ENCODE results near the gene ACKR2. TPM values are rescaled to one million over a fixed set of nuclear protein-coding genes. Genes with fewer than 3 reads are reported as not detected.

Gene ACKR2
- total and polyA plus RNA-seq, 2 of the 13 experiments (the other 11 are each of a cell fraction or from before 2014, with no cell fraction given) = 1.1 to 1.9 TPM

- 91% methylated on average over 5 of the region's 5 CpGs for WGBS (ENCODE audit: low lambda C conversion rate)
- FAIRE-seq = no peak
Observed at GRCh38 chr3:42868841-42869240, 59.6 kb downstream of the ACKR2 start.

DNA sequence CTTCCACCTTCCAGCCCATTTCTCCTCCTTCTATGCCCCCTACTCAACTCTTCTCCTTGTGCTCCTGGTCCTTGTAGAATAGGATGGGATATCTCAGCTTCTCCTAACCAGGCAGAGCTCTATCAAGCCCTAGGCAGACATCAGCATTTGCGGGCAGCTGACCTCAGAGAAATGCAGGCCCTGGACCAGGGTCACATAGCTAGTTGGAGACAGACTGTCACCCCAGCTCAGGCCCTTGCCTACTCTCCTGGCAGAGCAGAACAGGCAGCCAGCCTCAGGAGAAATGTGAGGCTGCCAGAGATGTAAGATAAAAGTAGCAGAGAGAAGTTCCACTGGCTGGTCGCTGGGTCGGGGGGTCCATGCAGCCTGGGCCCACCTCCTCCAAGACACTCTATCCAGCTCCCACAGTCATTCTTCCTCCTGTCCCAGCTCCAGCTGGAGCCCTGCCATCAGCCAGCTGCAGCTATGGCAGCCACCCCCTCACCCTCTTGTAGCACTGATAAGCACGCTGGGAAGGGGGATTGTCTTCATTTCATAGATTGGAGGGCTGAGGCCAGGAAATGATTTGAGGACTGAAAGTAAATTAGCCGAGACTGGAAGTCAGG, 62.4 kb downstream of the ACKR2 start:
- H3K9me3 ChIP-seq (ENCODE audit: low read length) = no peaks in the 10 kb centered on the region
- no peak for ATAC-seq
- peaks cover 61% of the 10 kb centered on the region for H3K4me1 ChIP-seq (ENCODE audit: insufficient read depth, low read length)
- no peak overlapping the region for H3K27ac ChIP-seq (ENCODE audit: extremely low read length, insufficient read depth, low read length)
- H3K4me2 ChIP-seq (ENCODE audit: low read depth, low read length) = no peak overlapping the region
- 93% methylated on average over 4 of the region's 5 CpGs for WGBS (ENCODE audit: low lambda C conversion rate)
- DNase-seq (ENCODE audit: low spot score) = no peak
- FAIRE-seq = no peak
- H2AFZ ChIP-seq (ENCODE audit: low read length) = no peak overlapping the region
- H3K27me3 ChIP-seq (ENCODE audit: control insufficient read depth in 1 of 2, insufficient read depth in 2 of 2, low read length in 2 of 2) = no peaks in the 10 kb centered on the region
- CTCF ChIA-PET (ENCODE audit: low intra/inter-chr PET ratio, low total read pairs) = no interaction called here
- POLR2A ChIA-PET = interaction anchor here (1.0 kb wide), 1 partner anchor 67 kb away, joined by 3 read pairs; the partner anchor contains the start of gene HIGD1A
- BruUV-seq (replicated peaks) = no TSS peak
- H3K79me2 ChIP-seq (ENCODE audit: insufficient read depth, low read length) = no peaks in the 10 kb centered on the region
- H3K4me3 ChIP-seq (replicated peaks in 1 of 3; ENCODE audit: insufficient read depth in 1 of 3, low read depth in 2 of 3, low read length in 3 of 3) = no peak overlapping the region
- intact Hi-C loops (cut with micrococcal nuclease; ENCODE audit: unreplicated experiment) (no loop called here), in situ Hi-C loops (cut with HindIII; ENCODE audit: extremely low pct_ligation_motif_present, low pct_unique_long_range_greater_than_20kb) (no loop called here)
- H3K36me3 ChIP-seq (replicated peaks in 1 of 2; ENCODE audit: control insufficient read depth in 1 of 2, insufficient read depth in 2 of 2, low read length in 2 of 2) = no peaks in the 10 kb centered on the region
- no peaks in the 10 kb centered on the region for H4K20me1 ChIP-seq (ENCODE audit: insufficient read depth, low read length)
- no peak overlapping the region for H3K9ac ChIP-seq (ENCODE audit: insufficient read depth, low read depth, low read length)
- TF ChIP-seq, protein P1, sequence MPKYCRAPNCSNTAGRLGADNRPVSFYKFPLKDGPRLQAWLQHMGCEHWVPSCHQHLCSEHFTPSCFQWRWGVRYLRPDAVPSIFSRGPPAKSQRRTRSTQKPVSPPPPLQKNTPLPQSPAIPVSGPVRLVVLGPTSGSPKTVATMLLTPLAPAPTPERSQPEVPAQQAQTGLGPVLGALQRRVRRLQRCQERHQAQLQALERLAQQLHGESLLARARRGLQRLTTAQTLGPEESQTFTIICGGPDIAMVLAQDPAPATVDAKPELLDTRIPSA (CRISPR knock-in tag; IDR thresholded peaks at IDR 0.05; ENCODE audit: borderline replicate concordance) = no peak
- TF ChIP-seq NFYC (CRISPR knock-in tag; IDR thresholded peaks at IDR 0.05) (no peak), TGIF2 (CRISPR knock-in tag; IDR thresholded peaks at IDR 0.05) (no peak), PAWR (CRISPR knock-in tag; IDR thresholded peaks at IDR 0.05; ENCODE audit: borderline replicate concordance) (no peak), ZNF260 (CRISPR knock-in tag; IDR thresholded peaks at IDR 0.05; ENCODE audit: borderline replicate concordance, low read depth) (no peak), ZNF563 (CRISPR knock-in tag; IDR thresholded peaks at IDR 0.05) (no peak), SRY (CRISPR knock-in tag; IDR thresholded peaks at IDR 0.05) (no peak), U2AF2 (IDR thresholded peaks at IDR 0.05; ENCODE audit: low read depth, low read length) (no peak), SIX4 (CRISPR knock-in tag; IDR thresholded peaks at IDR 0.05) (no peak), MBD4 (IDR thresholded peaks at IDR 0.05; ENCODE audit: borderline replicate concordance, low read length) (no peak), ZSCAN30 (CRISPR knock-in tag; IDR thresholded peaks at IDR 0.05) (no peak), KDM5A (IDR thresholded peaks at IDR 0.05; ENCODE audit: borderline replicate concordance, low read length) (no peak), ZFX (CRISPR knock-in tag; IDR thresholded peaks at IDR 0.05; ENCODE audit: low read depth) (no peak), ZNF225 (CRISPR knock-in tag; IDR thresholded peaks at IDR 0.05) (no peak), ZSCAN20 (CRISPR knock-in tag; IDR thresholded peaks at IDR 0.05; ENCODE audit: borderline replicate concordance) (no peak), SAFB2 (CRISPR knock-in tag; IDR thresholded peaks at IDR 0.05; ENCODE audit: borderline replicate concordance, low read depth) (no peak)
- TF ChIP-seq, protein P2, sequence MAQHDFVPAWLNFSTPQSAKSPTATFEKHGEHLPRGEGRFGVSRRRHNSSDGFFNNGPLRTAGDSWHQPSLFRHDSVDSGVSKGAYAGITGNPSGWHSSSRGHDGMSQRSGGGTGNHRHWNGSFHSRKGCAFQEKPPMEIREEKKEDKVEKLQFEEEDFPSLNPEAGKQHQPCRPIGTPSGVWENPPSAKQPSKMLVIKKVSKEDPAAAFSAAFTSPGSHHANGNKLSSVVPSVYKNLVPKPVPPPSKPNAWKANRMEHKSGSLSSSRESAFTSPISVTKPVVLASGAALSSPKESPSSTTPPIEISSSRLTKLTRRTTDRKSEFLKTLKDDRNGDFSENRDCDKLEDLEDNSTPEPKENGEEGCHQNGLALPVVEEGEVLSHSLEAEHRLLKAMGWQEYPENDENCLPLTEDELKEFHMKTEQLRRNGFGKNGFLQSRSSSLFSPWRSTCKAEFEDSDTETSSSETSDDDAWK (CRISPR knock-in tag; IDR thresholded peaks at IDR 0.05) = no peak

More at GRCh38 chr3:42868841-42869240, 59.6 kb downstream of the ACKR2 start:
- ATAC-seq (no peak), DNase-seq (ENCODE audit: low spot score) (no peak)
- Histone ChIP-seq H3K27me3 (ENCODE audit: control insufficient read depth in 1 of 2, insufficient read depth in 2 of 2, low read length in 2 of 2) (no peaks in the 10 kb centered on the region), H3K4me3 (replicated peaks in 1 of 3; ENCODE audit: insufficient read depth in 1 of 3, low read depth in 2 of 3, low read length in 3 of 3) (no peak overlapping the region), H4K20me1 (ENCODE audit: insufficient read depth, low read length) (no peaks in the 10 kb centered on the region), H2AFZ (ENCODE audit: low read length) (no peak overlapping the region), H3K27ac (ENCODE audit: extremely low read length, insufficient read depth, low read length) (no peak overlapping the region), H3K9me3 (ENCODE audit: low read length) (no peaks in the 10 kb centered on the region), H3K9ac (ENCODE audit: insufficient read depth, low read depth, low read length) (no peak overlapping the region), H3K79me2 (ENCODE audit: insufficient read depth, low read length) (no peaks in the 10 kb centered on the region), H3K36me3 (replicated peaks in 1 of 2; ENCODE audit: control insufficient read depth in 1 of 2, insufficient read depth in 2 of 2, low read length in 2 of 2) (no peaks in the 10 kb centered on the region), H3K4me2 (ENCODE audit: low read depth, low read length) (no peak overlapping the region), H3K4me1 (ENCODE audit: insufficient read depth, low read length) (peaks cover 39% of the 10 kb centered on the region)
- ChIA-PET CTCF (ENCODE audit: low intra/inter-chr PET ratio, low total read pairs) (no interaction called here), POLR2A (interaction anchor here (0.9 to 1.7 kb wide), 2 partner anchors 13 to 29 kb away, joined by 3 read pairs; no protein-coding TSS in a partner anchor)
- BruUV-seq (replicated peaks) = no TSS peak
- TF ChIP-seq ZNF878 (CRISPR knock-in tag; IDR thresholded peaks at IDR 0.05) = no peak
- TF ChIP-seq ARHGAP35 (CRISPR knock-in tag; IDR thresholded peaks at IDR 0.05; ENCODE audit: borderline replicate concordance) = no peak
- intact Hi-C loops (cut with micrococcal nuclease; ENCODE audit: unreplicated experiment) (no loop called here), in situ Hi-C loops (cut with HindIII; ENCODE audit: extremely low pct_ligation_motif_present, low pct_unique_long_range_greater_than_20kb) (no loop called here)
